GM23338 (cell line): Measurements from ENCODE around the gene KLK4. TPM values are rescaled to one million over a fixed set of nuclear protein-coding genes. Genes with fewer than 3 reads are reported as not detected.

Source experiments
- ATAC-seq: fragments of 200-7000 bp; cut with Tn5 transposase; 3 replicates; pipeline ENCODE4 v1.9.1; 2020
- DNase-seq: peaks from one replicate; pipeline ENCODE4 v3.0.0-alpha.2; 2015; ENCODE audit warnings: low spot score
- H2AFZ ChIP-seq: fragments of 200-600 bp; sonication (generic); 2 replicates; pipeline ENCODE4 v1.8.0; 2016; ENCODE audit warnings: antibody characterized with exemption, mild to moderate bottlenecking, moderate library complexity
- H3F3A ChIP-seq: fragments of 200-600 bp; sonication (generic); replicated peaks from 2 replicates; pipeline ENCODE4 v1.8.0; 2017; ENCODE audit warnings: antibody characterized with exemption, mixed run types, low read depth
- H3K27ac ChIP-seq: fragments of 200-600 bp; sonication (generic); 2 replicates; pipeline ENCODE4 v1.6.1; 2016; ENCODE audit warnings: low read depth
- H3K27me3 ChIP-seq: fragments of 200-600 bp; sonication (generic); 2 replicates; pipeline ENCODE4 v1.8.0; 2016; ENCODE audit warnings: mild to moderate bottlenecking, mixed run types, moderate library complexity; ENCODE audit not compliant: insufficient read depth
- H3K36me3 ChIP-seq: fragments of 200-600 bp; sonication (generic); 2 replicates; pipeline ENCODE4 v1.8.0; 2016; ENCODE audit warnings: mild to moderate bottlenecking; ENCODE audit not compliant: insufficient read depth
- H3K4me1 ChIP-seq: fragments of 200-600 bp; sonication (generic); 2 replicates; pipeline ENCODE4 v1.8.0; 2016; ENCODE audit warnings: mild to moderate bottlenecking, moderate library complexity; ENCODE audit not compliant: insufficient read depth
- H3K4me2 ChIP-seq: fragments of 200-600 bp; sonication (generic); 2 replicates; pipeline ENCODE4 v1.7.1; 2017; ENCODE audit warnings: mixed run types
- H3K4me3 ChIP-seq: fragments of 200-600 bp; sonication (generic); 2 replicates; pipeline ENCODE4 v1.6.1; 2016; ENCODE audit warnings: mixed run types
- H3K79me2 ChIP-seq: fragments of 200-600 bp; sonication (generic); replicated peaks from 2 replicates; pipeline ENCODE4 v1.8.0; 2017; ENCODE audit warnings: mild to moderate bottlenecking; ENCODE audit not compliant: insufficient read depth
- H3K9me2 ChIP-seq: fragments of 200-600 bp; sonication (generic); 2 replicates; pipeline ENCODE4 v1.8.0; 2017; ENCODE audit not compliant: insufficient read depth
- H4K20me1 ChIP-seq: fragments of 200-600 bp; sonication (generic); replicated peaks from 2 replicates; pipeline ENCODE4 v1.8.0; 2017; ENCODE audit warnings: mild to moderate bottlenecking; ENCODE audit not compliant: insufficient read depth
- H3K27ac Mint-ChIP-seq: 2 replicates; pipeline ENCODE4 v1.8.0; 2020; ENCODE audit warnings: inconsistent platforms, mild to moderate bottlenecking, moderate library complexity, mixed read lengths
- H3K27me3 Mint-ChIP-seq: 3 replicates; pipeline ENCODE4 v1.8.0; 2022; ENCODE audit warnings: low read depth, mild to moderate bottlenecking, moderate library complexity, mixed read lengths, inconsistent platforms; ENCODE audit not compliant: insufficient read depth, poor library complexity
- H3K36me3 Mint-ChIP-seq: 3 replicates; pipeline ENCODE4 v1.8.0; 2021; ENCODE audit warnings: low read depth, mild to moderate bottlenecking, inconsistent platforms, moderate library complexity, mixed read lengths
- H3K4me1 Mint-ChIP-seq: 3 replicates; pipeline ENCODE4 v1.8.0; 2020; ENCODE audit warnings: mild to moderate bottlenecking, inconsistent platforms, mixed read lengths
- H3K4me3 Mint-ChIP-seq: 3 replicates; pipeline ENCODE4 v1.8.0; 2021; ENCODE audit warnings: moderate library complexity, mild to moderate bottlenecking, inconsistent platforms, mixed read lengths
- H3K9me3 Mint-ChIP-seq: 3 replicates; pipeline ENCODE4 v1.8.0; 2020; ENCODE audit warnings: moderate library complexity, mild to moderate bottlenecking, inconsistent platforms, mixed read lengths
- CREB1 ChIP-seq: fragments of 250-450 bp; sonication (Bioruptor Pico); IDR thresholded peaks from 2 replicates; pipeline ENCODE4 v1.5.0; 2020; ENCODE audit warnings: low read depth, mild to moderate bottlenecking, moderate library complexity
- EZH2 ChIP-seq: fragments of 200-600 bp; sonication (generic); IDR thresholded peaks from one replicate; pipeline ENCODE4 v1.8.0; 2017; ENCODE audit warnings: antibody characterized with exemption, mild to moderate bottlenecking, low read depth; ENCODE audit not compliant: unreplicated experiment
- EZH2phosphoT487 ChIP-seq: fragments of 200-600 bp; sonication (generic); IDR thresholded peaks from one replicate; pipeline ENCODE4 v1.8.1; 2018; ENCODE audit warnings: antibody characterized with exemption; ENCODE audit not compliant: unreplicated experiment
- POLR2AphosphoS5 ChIP-seq: IDR thresholded peaks from 2 replicates; pipeline ENCODE4 v1.6.1; 2016; ENCODE audit warnings: antibody characterized with exemption, low read depth
- STAT1 ChIP-seq: IDR thresholded peaks from one replicate; pipeline ENCODE4 v1.6.1; 2016; ENCODE audit warnings: antibody characterized with exemption; ENCODE audit not compliant: unreplicated experiment
- ZNF114 ChIP-seq: fragments of 250-450 bp; sonication (Bioruptor Pico); IDR thresholded peaks from 2 replicates; pipeline ENCODE4 v1.5.0; 2020; ENCODE audit warnings: mild to moderate bottlenecking, moderate library complexity
- polyA plus RNA-seq: library from polyadenylated mRNA; unstranded; fragments of >200 nt; fragmentation: Nextera tagmentation; extraction: Ambion mirVana; gene quantifications from 2 replicates; pipeline ENCODE4 v1.2.1, GENCODE V29; 2016
- total RNA-seq: library from RNA; depleted of rRNA; stranded (reverse); fragments of >200 nt; shearing (Covaris generic); gene quantifications from 2 replicates; pipeline ENCODE4 v1.2.3, GENCODE V29; 2014
- TF ChIP-seq, protein P1 (sequence below): IDR thresholded peaks from 2 replicates; pipeline ENCODE4 v1.6.1; 2016; ENCODE audit warnings: antibody characterized with exemption
- TF ChIP-seq, protein P2 (sequence below): IDR thresholded peaks from one replicate; pipeline ENCODE4 v1.6.1; 2018; ENCODE audit warnings: antibody characterized with exemption; ENCODE audit not compliant: unreplicated experiment
- TF ChIP-seq, protein P3 (sequence below), 2 experiments: fragments of 200-600 bp in 1 of 2; sonication (generic) in 1 of 2; conservative IDR thresholded peaks; 2 replicates each; pipeline versions ENCODE4 v1.5.1 to v1.6.1; 2016 to 2017; ENCODE audit warnings: antibody characterized with exemption in 2 of 2, low read depth in 2 of 2, mild to moderate bottlenecking in 2 of 2, moderate library complexity in 1 of 2
- TF ChIP-seq, protein P4 (sequence below): fragments of 250-450 bp; sonication (Bioruptor Pico); IDR thresholded peaks from 2 replicates; pipeline ENCODE4 v1.5.0; 2020; ENCODE audit warnings: mild to moderate bottlenecking, moderate library complexity

KLK4 gene
- total and polyA plus RNA-seq, 2 experiments from 2014 or later: 0.76 to 1.8 TPM

DNA sequence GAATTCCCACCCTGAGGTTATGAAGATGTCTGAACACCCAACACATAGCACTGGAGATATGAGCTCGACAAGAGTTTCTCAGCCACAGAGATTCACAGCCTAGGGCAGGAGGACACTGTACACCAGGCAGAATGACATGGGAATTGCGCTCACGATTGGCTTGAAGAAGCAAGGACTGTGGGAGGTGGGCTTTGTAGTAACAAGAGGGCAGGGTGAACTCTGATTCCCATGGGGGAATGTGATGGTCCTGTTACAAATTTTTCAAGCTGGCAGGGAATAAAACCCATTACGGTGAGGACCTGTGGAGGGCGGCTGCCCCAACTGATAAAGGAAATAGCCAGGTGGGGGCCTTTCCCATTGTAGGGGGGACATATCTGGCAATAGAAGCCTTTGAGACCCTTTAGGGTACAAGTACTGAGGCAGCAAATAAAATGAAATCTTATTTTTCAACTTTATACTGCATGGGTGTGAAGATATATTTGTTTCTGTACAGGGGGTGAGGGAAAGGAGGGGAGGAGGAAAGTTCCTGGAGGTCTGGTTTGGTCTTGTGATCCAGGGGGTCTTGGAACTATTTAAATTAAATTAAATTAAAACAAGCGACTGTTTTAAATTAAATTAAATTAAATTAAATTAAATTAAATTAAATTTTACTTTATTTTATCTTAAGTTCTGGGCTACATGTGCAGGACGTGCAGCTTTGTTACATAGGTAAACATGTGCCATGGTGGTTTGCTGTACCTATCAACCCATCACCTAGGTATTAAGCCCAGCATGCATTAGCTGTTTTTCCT is 49.5 kb downstream of the KLK4 start (continued):
- TF ChIP-seq, protein P1, sequence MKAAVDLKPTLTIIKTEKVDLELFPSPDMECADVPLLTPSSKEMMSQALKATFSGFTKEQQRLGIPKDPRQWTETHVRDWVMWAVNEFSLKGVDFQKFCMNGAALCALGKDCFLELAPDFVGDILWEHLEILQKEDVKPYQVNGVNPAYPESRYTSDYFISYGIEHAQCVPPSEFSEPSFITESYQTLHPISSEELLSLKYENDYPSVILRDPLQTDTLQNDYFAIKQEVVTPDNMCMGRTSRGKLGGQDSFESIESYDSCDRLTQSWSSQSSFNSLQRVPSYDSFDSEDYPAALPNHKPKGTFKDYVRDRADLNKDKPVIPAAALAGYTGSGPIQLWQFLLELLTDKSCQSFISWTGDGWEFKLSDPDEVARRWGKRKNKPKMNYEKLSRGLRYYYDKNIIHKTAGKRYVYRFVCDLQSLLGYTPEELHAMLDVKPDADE: no peak
- TF ChIP-seq, protein P2, sequence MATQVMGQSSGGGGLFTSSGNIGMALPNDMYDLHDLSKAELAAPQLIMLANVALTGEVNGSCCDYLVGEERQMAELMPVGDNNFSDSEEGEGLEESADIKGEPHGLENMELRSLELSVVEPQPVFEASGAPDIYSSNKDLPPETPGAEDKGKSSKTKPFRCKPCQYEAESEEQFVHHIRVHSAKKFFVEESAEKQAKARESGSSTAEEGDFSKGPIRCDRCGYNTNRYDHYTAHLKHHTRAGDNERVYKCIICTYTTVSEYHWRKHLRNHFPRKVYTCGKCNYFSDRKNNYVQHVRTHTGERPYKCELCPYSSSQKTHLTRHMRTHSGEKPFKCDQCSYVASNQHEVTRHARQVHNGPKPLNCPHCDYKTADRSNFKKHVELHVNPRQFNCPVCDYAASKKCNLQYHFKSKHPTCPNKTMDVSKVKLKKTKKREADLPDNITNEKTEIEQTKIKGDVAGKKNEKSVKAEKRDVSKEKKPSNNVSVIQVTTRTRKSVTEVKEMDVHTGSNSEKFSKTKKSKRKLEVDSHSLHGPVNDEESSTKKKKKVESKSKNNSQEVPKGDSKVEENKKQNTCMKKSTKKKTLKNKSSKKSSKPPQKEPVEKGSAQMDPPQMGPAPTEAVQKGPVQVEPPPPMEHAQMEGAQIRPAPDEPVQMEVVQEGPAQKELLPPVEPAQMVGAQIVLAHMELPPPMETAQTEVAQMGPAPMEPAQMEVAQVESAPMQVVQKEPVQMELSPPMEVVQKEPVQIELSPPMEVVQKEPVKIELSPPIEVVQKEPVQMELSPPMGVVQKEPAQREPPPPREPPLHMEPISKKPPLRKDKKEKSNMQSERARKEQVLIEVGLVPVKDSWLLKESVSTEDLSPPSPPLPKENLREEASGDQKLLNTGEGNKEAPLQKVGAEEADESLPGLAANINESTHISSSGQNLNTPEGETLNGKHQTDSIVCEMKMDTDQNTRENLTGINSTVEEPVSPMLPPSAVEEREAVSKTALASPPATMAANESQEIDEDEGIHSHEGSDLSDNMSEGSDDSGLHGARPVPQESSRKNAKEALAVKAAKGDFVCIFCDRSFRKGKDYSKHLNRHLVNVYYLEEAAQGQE: no peak
- TF ChIP-seq STAT1: no peak
- no peak for TF ChIP-seq POLR2AphosphoS5
- no peak for TF ChIP-seq EZH2
- TF ChIP-seq, protein P3, sequence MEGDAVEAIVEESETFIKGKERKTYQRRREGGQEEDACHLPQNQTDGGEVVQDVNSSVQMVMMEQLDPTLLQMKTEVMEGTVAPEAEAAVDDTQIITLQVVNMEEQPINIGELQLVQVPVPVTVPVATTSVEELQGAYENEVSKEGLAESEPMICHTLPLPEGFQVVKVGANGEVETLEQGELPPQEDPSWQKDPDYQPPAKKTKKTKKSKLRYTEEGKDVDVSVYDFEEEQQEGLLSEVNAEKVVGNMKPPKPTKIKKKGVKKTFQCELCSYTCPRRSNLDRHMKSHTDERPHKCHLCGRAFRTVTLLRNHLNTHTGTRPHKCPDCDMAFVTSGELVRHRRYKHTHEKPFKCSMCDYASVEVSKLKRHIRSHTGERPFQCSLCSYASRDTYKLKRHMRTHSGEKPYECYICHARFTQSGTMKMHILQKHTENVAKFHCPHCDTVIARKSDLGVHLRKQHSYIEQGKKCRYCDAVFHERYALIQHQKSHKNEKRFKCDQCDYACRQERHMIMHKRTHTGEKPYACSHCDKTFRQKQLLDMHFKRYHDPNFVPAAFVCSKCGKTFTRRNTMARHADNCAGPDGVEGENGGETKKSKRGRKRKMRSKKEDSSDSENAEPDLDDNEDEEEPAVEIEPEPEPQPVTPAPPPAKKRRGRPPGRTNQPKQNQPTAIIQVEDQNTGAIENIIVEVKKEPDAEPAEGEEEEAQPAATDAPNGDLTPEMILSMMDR (conservative IDR thresholded peaks at IDR 0.05; ENCODE audit: low read depth in 2 of 2): no peak

DNA sequence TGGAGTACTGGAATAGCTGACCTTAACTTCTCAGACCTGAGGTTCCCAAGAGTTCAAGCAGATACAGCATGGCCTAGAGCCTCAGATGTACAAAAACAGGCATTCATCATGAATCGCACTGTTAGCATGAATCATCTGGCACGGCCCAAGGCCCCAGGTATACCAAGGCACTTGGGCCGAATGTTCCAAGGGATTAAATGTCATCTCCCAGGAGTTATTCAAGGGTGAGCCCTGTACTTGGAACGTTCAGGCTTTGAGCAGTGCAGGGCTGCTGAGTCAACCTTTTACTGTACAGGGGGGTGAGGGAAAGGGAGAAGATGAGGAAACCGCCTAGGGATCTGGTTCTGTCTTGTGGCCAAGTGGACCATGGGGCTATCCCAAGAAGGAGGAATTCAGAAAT is 50.2 kb downstream of the KLK4 start:
- Histone ChIP-seq H3F3A (no peaks in the 10 kb centered on the region), H4K20me1 (no peaks in the 10 kb centered on the region), H3K4me1 (peaks cover 12% of the 10 kb centered on the region), H3K79me2 (no peaks in the 10 kb centered on the region), H3K27ac (no peak overlapping the region), H3K36me3 (no peaks in the 10 kb centered on the region), H3K27me3 (no peaks in the 10 kb centered on the region), H3K9me2 (no peaks in the 10 kb centered on the region), H2AFZ (no peak overlapping the region), H3K4me3 (no peak overlapping the region), H3K4me2 (no peak overlapping the region)
- ATAC-seq (no peak), DNase-seq (no peak)
- H3K36me3 Mint-ChIP-seq: peaks cover 23% of the 10 kb centered on the region
- no peaks in the 10 kb centered on the region; the same call in 2 of the 3 replicates for H3K4me1 Mint-ChIP-seq
- H3K27me3 Mint-ChIP-seq: peaks cover 9% of the 10 kb centered on the region
- peaks cover 84% of the 10 kb centered on the region for H3K9me3 Mint-ChIP-seq
- H3K4me3 Mint-ChIP-seq: no peak overlapping the region
- H3K27ac Mint-ChIP-seq: no peak overlapping the region
- TF ChIP-seq ZNF114 (no peak), CREB1 (CRISPR knock-in tag) (no peak), POLR2AphosphoS5 (no peak), EZH2 (no peak), EZH2phosphoT487 (no peak)
- TF ChIP-seq, protein P4, sequence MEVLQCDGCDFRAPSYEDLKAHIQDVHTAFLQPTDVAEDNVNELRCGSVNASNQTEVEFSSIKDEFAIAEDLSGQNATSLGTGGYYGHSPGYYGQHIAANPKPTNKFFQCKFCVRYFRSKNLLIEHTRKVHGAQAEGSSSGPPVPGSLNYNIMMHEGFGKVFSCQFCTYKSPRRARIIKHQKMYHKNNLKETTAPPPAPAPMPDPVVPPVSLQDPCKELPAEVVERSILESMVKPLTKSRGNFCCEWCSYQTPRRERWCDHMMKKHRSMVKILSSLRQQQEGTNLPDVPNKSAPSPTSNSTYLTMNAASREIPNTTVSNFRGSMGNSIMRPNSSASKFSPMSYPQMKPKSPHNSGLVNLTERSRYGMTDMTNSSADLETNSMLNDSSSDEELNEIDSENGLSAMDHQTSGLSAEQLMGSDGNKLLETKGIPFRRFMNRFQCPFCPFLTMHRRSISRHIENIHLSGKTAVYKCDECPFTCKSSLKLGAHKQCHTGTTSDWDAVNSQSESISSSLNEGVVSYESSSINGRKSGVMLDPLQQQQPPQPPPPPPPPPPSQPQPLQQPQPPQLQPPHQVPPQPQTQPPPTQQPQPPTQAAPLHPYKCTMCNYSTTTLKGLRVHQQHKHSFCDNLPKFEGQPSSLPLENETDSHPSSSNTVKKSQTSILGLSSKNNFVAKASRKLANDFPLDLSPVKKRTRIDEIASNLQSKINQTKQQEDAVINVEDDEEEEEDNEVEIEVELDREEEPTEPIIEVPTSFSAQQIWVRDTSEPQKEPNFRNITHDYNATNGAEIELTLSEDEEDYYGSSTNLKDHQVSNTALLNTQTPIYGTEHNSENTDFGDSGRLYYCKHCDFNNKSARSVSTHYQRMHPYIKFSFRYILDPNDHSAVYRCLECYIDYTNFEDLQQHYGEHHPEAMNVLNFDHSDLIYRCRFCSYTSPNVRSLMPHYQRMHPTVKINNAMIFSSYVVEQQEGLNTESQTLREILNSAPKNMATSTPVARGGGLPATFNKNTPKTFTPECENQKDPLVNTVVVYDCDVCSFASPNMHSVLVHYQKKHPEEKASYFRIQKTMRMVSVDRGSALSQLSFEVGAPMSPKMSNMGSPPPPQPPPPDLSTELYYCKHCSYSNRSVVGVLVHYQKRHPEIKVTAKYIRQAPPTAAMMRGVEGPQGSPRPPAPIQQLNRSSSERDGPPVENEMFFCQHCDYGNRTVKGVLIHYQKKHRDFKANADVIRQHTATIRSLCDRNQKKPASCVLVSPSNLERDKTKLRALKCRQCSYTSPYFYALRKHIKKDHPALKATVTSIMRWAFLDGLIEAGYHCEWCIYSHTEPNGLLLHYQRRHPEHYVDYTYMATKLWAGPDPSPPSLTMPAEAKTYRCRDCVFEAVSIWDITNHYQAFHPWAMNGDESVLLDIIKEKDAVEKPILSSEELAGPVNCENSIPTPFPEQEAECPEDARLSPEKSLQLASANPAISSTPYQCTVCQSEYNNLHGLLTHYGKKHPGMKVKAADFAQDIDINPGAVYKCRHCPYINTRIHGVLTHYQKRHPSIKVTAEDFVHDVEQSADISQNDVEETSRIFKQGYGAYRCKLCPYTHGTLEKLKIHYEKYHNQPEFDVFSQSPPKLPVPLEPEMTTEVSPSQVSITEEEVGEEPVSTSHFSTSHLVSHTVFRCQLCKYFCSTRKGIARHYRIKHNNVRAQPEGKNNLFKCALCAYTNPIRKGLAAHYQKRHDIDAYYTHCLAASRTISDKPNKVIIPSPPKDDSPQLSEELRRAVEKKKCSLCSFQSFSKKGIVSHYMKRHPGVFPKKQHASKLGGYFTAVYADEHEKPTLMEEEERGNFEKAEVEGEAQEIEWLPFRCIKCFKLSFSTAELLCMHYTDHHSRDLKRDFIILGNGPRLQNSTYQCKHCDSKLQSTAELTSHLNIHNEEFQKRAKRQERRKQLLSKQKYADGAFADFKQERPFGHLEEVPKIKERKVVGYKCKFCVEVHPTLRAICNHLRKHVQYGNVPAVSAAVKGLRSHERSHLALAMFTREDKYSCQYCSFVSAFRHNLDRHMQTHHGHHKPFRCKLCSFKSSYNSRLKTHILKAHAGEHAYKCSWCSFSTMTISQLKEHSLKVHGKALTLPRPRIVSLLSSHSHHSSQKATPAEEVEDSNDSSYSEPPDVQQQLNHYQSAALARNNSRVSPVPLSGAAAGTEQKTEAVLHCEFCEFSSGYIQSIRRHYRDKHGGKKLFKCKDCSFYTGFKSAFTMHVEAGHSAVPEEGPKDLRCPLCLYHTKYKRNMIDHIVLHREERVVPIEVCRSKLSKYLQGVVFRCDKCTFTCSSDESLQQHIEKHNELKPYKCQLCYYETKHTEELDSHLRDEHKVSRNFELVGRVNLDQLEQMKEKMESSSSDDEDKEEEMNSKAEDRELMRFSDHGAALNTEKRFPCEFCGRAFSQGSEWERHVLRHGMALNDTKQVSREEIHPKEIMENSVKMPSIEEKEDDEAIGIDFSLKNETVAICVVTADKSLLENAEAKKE (CRISPR knock-in tag): no peak
- TF ChIP-seq, protein P1: no peak
